ENCODE data around the gene COG3. TPM values are rescaled to one million over a fixed set of nuclear protein-coding genes. Genes with fewer than 3 reads are reported as not detected.

COG3 gene
- total and polyA plus RNA-seq, 5 experiments from 2014 or later, result 22.2 to 48.9 (median 29.9) TPM

GRCh38 chr13:45576466-45576865, 111.7 kb downstream of the COG3 start:
- Mint-ChIP-seq H3K36me3 (no peaks in the 10 kb centered on the region), H3K27me3 (peaks cover 4 to 34% (median 14%) of the 10 kb centered on the region in 5 donors), H3K4me1 (no peaks in the 10 kb centered on the region), H3K9me3 (no peaks in the 10 kb centered on the region), H3K4me3 (no peak overlapping the region), H3K27ac (no peak overlapping the region)
- POLR2A ChIA-PET, result no interaction called here
- DNase-seq (no peak), ATAC-seq (no peak)

GRCh38 chr13:45582408-45583076, 117.8 kb downstream of the COG3 start:
- no peak for ATAC-seq

GRCh38 chr13:45584816-45585215, 120.1 kb downstream of the COG3 start:
- Mint-ChIP-seq H3K27ac (no peak overlapping the region), H3K36me3 (no peaks in the 10 kb centered on the region), H3K27me3 (peaks cover 3 to 15% (median 5%) of the 10 kb centered on the region in 5 donors), H3K4me1 (no peaks in the 10 kb centered on the region), H3K9me3 (no peaks in the 10 kb centered on the region), H3K4me3 (no peak overlapping the region)
- DNase-seq (no peak), ATAC-seq (no peak)
- POLR2A ChIA-PET, result no interaction called here

More at GRCh38 chr13:45582408-45583076, 117.8 kb downstream of the COG3 start:
- H3K27ac Mint-ChIP-seq, result no peak overlapping the region
- H3K4me3 Mint-ChIP-seq, result no peak overlapping the region
- H3K27me3 Mint-ChIP-seq, result peaks cover 3 to 20% (median 6%) of the 10 kb centered on the region in 5 donors
- no peaks in the 10 kb centered on the region for H3K9me3 Mint-ChIP-seq
- POLR2A ChIA-PET, result no interaction called here
- H3K36me3 Mint-ChIP-seq, result no peaks in the 10 kb centered on the region
- H3K4me1 Mint-ChIP-seq, result no peaks in the 10 kb centered on the region
- no peak for DNase-seq

Other genes starting within 250 kb of the COG3 start
- over 10,000 TPM; 10,139 to 10,909 TPM for gene TPT1, start 123.8 kb upstream of the COG3 start, total RNA-seq
- 1,000 to 10,000 TPM; 3,681 to 4,532 (median 4,400) TPM for gene TPT1, start 123.8 kb upstream of the COG3 start, polyA plus RNA-seq
- 10 to 100 TPM; 22.0 to 25.8 TPM for gene SLC25A30, start 46.6 kb upstream of the COG3 start, total RNA-seq
- 1 to 10 TPM; 1.2 to 1.9 (median 1.8) TPM for gene SLC25A30, start 46.6 kb upstream of the COG3 start, polyA plus RNA-seq
- gene ERICH6B, start 150.8 kb downstream of the COG3 start, total RNA-seq, result not detected
- gene ERICH6B, start 150.8 kb downstream of the COG3 start, polyA plus RNA-seq, result not detected
- not detected for gene CBY2, start 237.4 kb downstream of the COG3 start, total RNA-seq
- not detected for gene CBY2, start 237.4 kb downstream of the COG3 start, polyA plus RNA-seq